H1 (cell line): ENCODE measurements around the gene IFT74. TPM values are rescaled to one million over a fixed set of nuclear protein-coding genes. Genes with fewer than 3 reads are reported as not detected.

Source experiments
- EGR1 ChIP-seq: IDR thresholded peaks from 2 replicates; pipeline ENCODE4 v1.6.1; 2011; ENCODE audit warnings: low read depth, low read length, borderline replicate concordance
- HDAC6 ChIP-seq: IDR thresholded peaks from one replicate; pipeline ENCODE4 v1.7.1; 2012; ENCODE audit warnings: low read depth, mild to moderate bottlenecking, inconsistent platforms, low read length, moderate library complexity
- PHF8 ChIP-seq: fragments of 200-600 bp; sonication (generic); conservative IDR thresholded peaks from 2 replicates; pipeline ENCODE4 v1.7.1; 2012; ENCODE audit warnings: low read depth, mild to moderate bottlenecking, inconsistent platforms, low read length, moderate library complexity
- TEAD4 ChIP-seq: IDR thresholded peaks from 2 replicates; pipeline ENCODE4 v1.6.1; 2012; ENCODE audit warnings: low read depth, low read length, inconsistent platforms, mixed read lengths
- polyA plus RNA-seq, 7 experiments: library from polyadenylated mRNA; depleted of rRNA in 3 of 7; stranded (reverse) in 5 of 7; unstranded in 2 of 7; fragments of >200 nt in 5 of 7; fragments of 200-250 nt in 2 of 7; gene quantifications; 1 replicate in 5 of 7; 2 replicates in 1 of 7; 4 replicates in 1 of 7; pipeline versions ENCODE4 v1.2.1 to v1.2.3, GENCODE V29; 2011 to 2013; ENCODE audit warnings: missing spikeins in 2 of 7, mixed read lengths in 2 of 7
- total RNA-seq: library from RNA; stranded (reverse); fragmentation: NEBNext Ultra II Directional; extraction: Animal tissue kit (Norgen Biotek cat#: 25700); gene quantifications from 2 replicates; pipeline ENCODE4 v1.2.1, GENCODE V29; 2021
- TF ChIP-seq, protein P1 (sequence below), 3 experiments: IDR thresholded peaks; 1 replicate in 2 of 3; 2 replicates in 1 of 3; pipeline versions ENCODE4 v1.5.1 to v1.6.1; 2011; ENCODE audit warnings: low read length in 3 of 3, mild to moderate bottlenecking in 3 of 3, inconsistent platforms in 2 of 3, low read depth in 1 of 3, moderate library complexity in 1 of 3; ENCODE audit not compliant: insufficient read depth in 1 of 3; ENCODE audit errors: control extremely low read depth in 1 of 3
- TF ChIP-seq, protein P2 (sequence below): IDR thresholded peaks from 2 replicates; pipeline ENCODE4 v1.6.1; 2011; ENCODE audit warnings: low read length, improper control_type of control experiment

The IFT74 gene
- total and polyA plus RNA-seq, 2 of the 8 experiments (the other 6 are each of a cell fraction or from before 2014, with no cell fraction given): 4.4 to 17.8 TPM

DNA sequence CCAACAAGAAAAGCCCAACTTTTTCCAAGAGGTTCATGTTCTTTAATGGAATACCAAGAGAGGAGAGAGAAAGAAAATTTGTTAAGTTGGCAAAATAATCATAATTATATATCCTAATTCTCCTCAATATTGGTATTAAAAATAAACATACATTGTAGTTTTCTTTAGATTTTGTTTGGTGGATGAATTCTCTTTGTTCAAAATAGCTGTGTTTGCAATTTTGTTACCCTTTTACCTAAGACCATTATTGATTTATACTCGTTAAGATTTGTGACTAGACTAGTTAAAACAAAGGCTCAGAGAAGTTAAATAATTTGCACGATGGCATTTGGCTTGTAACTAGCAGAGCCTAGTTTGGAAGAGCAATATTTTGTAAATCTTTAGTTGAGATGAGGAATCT, 39.6 kb downstream of the IFT74 start (continued):
- TF ChIP-seq, protein P1, sequence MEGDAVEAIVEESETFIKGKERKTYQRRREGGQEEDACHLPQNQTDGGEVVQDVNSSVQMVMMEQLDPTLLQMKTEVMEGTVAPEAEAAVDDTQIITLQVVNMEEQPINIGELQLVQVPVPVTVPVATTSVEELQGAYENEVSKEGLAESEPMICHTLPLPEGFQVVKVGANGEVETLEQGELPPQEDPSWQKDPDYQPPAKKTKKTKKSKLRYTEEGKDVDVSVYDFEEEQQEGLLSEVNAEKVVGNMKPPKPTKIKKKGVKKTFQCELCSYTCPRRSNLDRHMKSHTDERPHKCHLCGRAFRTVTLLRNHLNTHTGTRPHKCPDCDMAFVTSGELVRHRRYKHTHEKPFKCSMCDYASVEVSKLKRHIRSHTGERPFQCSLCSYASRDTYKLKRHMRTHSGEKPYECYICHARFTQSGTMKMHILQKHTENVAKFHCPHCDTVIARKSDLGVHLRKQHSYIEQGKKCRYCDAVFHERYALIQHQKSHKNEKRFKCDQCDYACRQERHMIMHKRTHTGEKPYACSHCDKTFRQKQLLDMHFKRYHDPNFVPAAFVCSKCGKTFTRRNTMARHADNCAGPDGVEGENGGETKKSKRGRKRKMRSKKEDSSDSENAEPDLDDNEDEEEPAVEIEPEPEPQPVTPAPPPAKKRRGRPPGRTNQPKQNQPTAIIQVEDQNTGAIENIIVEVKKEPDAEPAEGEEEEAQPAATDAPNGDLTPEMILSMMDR (IDR thresholded peaks at IDR 0.05; ENCODE audit: control extremely low read depth in 1 of 3, insufficient read depth in 1 of 3, low read depth in 1 of 3, low read length in 3 of 3): no peak
- TF ChIP-seq TEAD4: no peak
- no peak for TF ChIP-seq PHF8
- TF ChIP-seq EGR1: no peak
- TF ChIP-seq, protein P2, sequence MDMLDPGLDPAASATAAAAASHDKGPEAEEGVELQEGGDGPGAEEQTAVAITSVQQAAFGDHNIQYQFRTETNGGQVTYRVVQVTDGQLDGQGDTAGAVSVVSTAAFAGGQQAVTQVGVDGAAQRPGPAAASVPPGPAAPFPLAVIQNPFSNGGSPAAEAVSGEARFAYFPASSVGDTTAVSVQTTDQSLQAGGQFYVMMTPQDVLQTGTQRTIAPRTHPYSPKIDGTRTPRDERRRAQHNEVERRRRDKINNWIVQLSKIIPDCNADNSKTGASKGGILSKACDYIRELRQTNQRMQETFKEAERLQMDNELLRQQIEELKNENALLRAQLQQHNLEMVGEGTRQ: no peak
- TF ChIP-seq HDAC6: no peak
